ENCODE results near the gene ZNF467.

Gene ZNF467

GRCh38 chr7:149777551-149778326 lies 4.4 kb upstream of the ZNF467 start:
- TF ChIP-seq CTCF (IDR thresholded peaks at IDR 0.05; ENCODE audit: low read depth, low read length): no peak
- Histone ChIP-seq H3K36me3 (no peaks in the 10 kb centered on the region), H3K4me3 (ENCODE audit: low read depth, low read length) (no peak overlapping the region), H3K9me3 (no peaks in the 10 kb centered on the region), H3K4me1 (peaks cover 13% of the 10 kb centered on the region; the same call in 1 of the 2 replicates), H3K27me3 (peaks cover 2% of the 10 kb centered on the region; the same call in 1 of the 2 replicates)
- DNase-seq: no peak

GRCh38 chr7:149776848-149777407 lies 3.5 kb upstream of the ZNF467 start:
- peaks cover 13% of the 10 kb centered on the region; the same call in 1 of the 2 replicates for H3K4me1 ChIP-seq
- TF ChIP-seq CTCF (IDR thresholded peaks at IDR 0.05; ENCODE audit: low read depth, low read length): no peak
- H3K36me3 ChIP-seq: no peaks in the 10 kb centered on the region
- no peaks in the 10 kb centered on the region for H3K9me3 ChIP-seq
- no peak for DNase-seq
- no peak overlapping the region for H3K4me3 ChIP-seq (ENCODE audit: low read depth, low read length)
- peaks cover 2% of the 10 kb centered on the region; the same call in 1 of the 2 replicates for H3K27me3 ChIP-seq

- DNase-seq: peak; percentile 71
- Histone ChIP-seq H3K9me3 (no peaks in the 10 kb centered on the region), H3K27me3 (peaks cover 2% of the 10 kb centered on the region; the same call in 1 of the 2 replicates), H3K36me3 (no peaks in the 10 kb centered on the region), H3K4me1 (peaks cover 14% of the 10 kb centered on the region), H3K4me3 (ENCODE audit: low read depth, low read length) (no peak overlapping the region)
- TF ChIP-seq CTCF (IDR thresholded peaks at IDR 0.05; ENCODE audit: low read depth, low read length): no peak
Observed at GRCh38 chr7:149776289-149776688, 2.9 kb upstream of the ZNF467 start.

- TF ChIP-seq CTCF (IDR thresholded peaks at IDR 0.05; ENCODE audit: low read depth, low read length): no peak
- H3K4me1 ChIP-seq: peaks cover 17% of the 10 kb centered on the region
- H3K9me3 ChIP-seq: no peaks in the 10 kb centered on the region
- H3K27me3 ChIP-seq: peaks cover 2% of the 10 kb centered on the region; the same call in 1 of the 2 replicates
- no peaks in the 10 kb centered on the region for H3K36me3 ChIP-seq
- no peak overlapping the region for H3K4me3 ChIP-seq (ENCODE audit: low read depth, low read length)
- DNase-seq: no peak
Observed at GRCh38 chr7:149775176-149775556, 1.8 kb upstream of the ZNF467 start.

GRCh38 chr7:149774237-149775175 lies 1.1 kb upstream of the ZNF467 start:
- Histone ChIP-seq H3K4me1 (peaks cover 17% of the 10 kb centered on the region), H3K9me3 (no peaks in the 10 kb centered on the region), H3K36me3 (no peaks in the 10 kb centered on the region), H3K4me3 (ENCODE audit: low read depth, low read length) (no peak overlapping the region), H3K27me3 (peaks cover 2% of the 10 kb centered on the region; the same call in 1 of the 2 replicates)
- no peak for DNase-seq
- no peak for TF ChIP-seq CTCF (IDR thresholded peaks at IDR 0.05; ENCODE audit: low read depth, low read length)

Measured in BE2C (cell line).